OCI-LY1 (cell line): ENCODE results near the gene ANK3.

ENCODE experiments used
- CTCF ChIP-seq: fragments of 200-600 bp; sonication (generic), shearing (Covaris generic); IDR thresholded peaks from 2 replicates; pipeline ENCODE4 v1.5.1; 2017; ENCODE audit warnings: mild to moderate bottlenecking, antibody characterized with exemption, low read length, moderate library complexity, mixed read lengths
- EZH2 ChIP-seq: fragments of 200-600 bp; sonication (generic), shearing (Covaris generic); IDR thresholded peaks from 2 replicates; pipeline ENCODE4 v1.8.0; 2017; ENCODE audit warnings: borderline replicate concordance, mixed run types, mild to moderate bottlenecking, antibody characterized with exemption, low read length, moderate library complexity, mixed read lengths

- TF ChIP-seq CTCF: no peak
- TF ChIP-seq EZH2: no peak
Observed at GRCh38 chr10:60323162-60323561, 66.5 kb downstream of the ANK3 start.
